OCI-LY7 (cell line): Measurements from ENCODE around the gene UBE2Q2. TPM values are rescaled to one million over a fixed set of nuclear protein-coding genes. Genes with fewer than 3 reads are reported as not detected.

Experiments
- BruUV-seq: library from RNA; stranded (reverse); fragments of 400-500 nt; replicated peaks from 2 replicates; lab custom pipeline; 2021; lab: Mats Ljungman, UMichigan
- CTCF ChIA-PET: fragments of 300-600 bp; sonication (Branson Sonifier 250); formaldehyde crosslinking; loops from one replicate; lab custom pipeline; 2022; ENCODE audit warnings: antibody characterized with exemption; ENCODE audit not compliant: unreplicated experiment; lab: Charles Lee
- POLR2A ChIA-PET: fragments of 300-600 bp; sonication (Branson Sonifier 250); formaldehyde crosslinking; loops from one replicate; lab custom pipeline; 2022; ENCODE audit warnings: antibody characterized with exemption; lab: Charles Lee
- DNase-seq: peaks from one replicate; pipeline ENCODE4 v3.0.0-alpha.2; 2015; ENCODE audit warnings: low spot score
- H2AFZ ChIP-seq: fragments of 200-600 bp; sonication (generic), shearing (Covaris generic); 2 replicates; pipeline ENCODE4 v1.6.1; 2014; ENCODE audit warnings: mild to moderate bottlenecking, antibody characterized with exemption, low read length, moderate library complexity
- H3K27ac ChIP-seq: fragments of 200-600 bp; sonication (generic); 2 replicates; pipeline ENCODE4 v1.5.1; 2014; ENCODE audit warnings: mixed run types, low read depth, mild to moderate bottlenecking, moderate library complexity, low read length, inconsistent platforms; ENCODE audit not compliant: poor library complexity, severe bottlenecking
- H3K36me3 ChIP-seq: fragments of 200-600 bp; sonication (generic); 2 replicates; pipeline ENCODE4 v1.6.1; 2014; ENCODE audit warnings: mild to moderate bottlenecking, antibody characterized with exemption, low read length, moderate library complexity, mixed read lengths; ENCODE audit not compliant: insufficient read depth
- H3K4me1 ChIP-seq: fragments of 200-600 bp; sonication (generic); 2 replicates; pipeline ENCODE4 v1.5.1; 2014; ENCODE audit warnings: mild to moderate bottlenecking, low read length; ENCODE audit not compliant: insufficient read depth, poor library complexity, severe bottlenecking
- H3K4me2 ChIP-seq: fragments of 200-600 bp; sonication (generic); 2 replicates; pipeline ENCODE4 v1.6.1; 2014; ENCODE audit warnings: mild to moderate bottlenecking, low read length
- H3K4me3 ChIP-seq: fragments of 200-600 bp; sonication (generic); 2 replicates; pipeline ENCODE4 v1.5.1; 2014; ENCODE audit warnings: mild to moderate bottlenecking, low read depth, low read length; ENCODE audit not compliant: poor library complexity, severe bottlenecking
- H3K79me2 ChIP-seq: fragments of 200-600 bp; sonication (generic); 2 replicates; pipeline ENCODE4 v1.6.1; 2016; ENCODE audit warnings: low read depth, mild to moderate bottlenecking, low read length, moderate library complexity, mixed read lengths; ENCODE audit not compliant: insufficient read depth
- H3K9me2 ChIP-seq: fragments of 200-600 bp; sonication (generic); 2 replicates; pipeline ENCODE4 v1.6.1; 2016; ENCODE audit warnings: mild to moderate bottlenecking, low read length, mixed read lengths; ENCODE audit not compliant: insufficient read depth
- H3K9me3 ChIP-seq: fragments of 200-600 bp; sonication (generic); 2 replicates; pipeline ENCODE4 v1.6.1; 2014; ENCODE audit warnings: mild to moderate bottlenecking, mixed run types, low read length, mixed read lengths
- H4K20me1 ChIP-seq: fragments of 200-600 bp; sonication (generic); 2 replicates; pipeline ENCODE4 v1.6.1; 2014; ENCODE audit warnings: mild to moderate bottlenecking, antibody characterized with exemption, low read length, moderate library complexity, mixed read lengths; ENCODE audit not compliant: insufficient read depth
- EZH2phosphoT487 ChIP-seq: fragments of 200-600 bp; sonication (generic); IDR thresholded peaks from 2 replicates; pipeline ENCODE4 v1.6.1; 2018; ENCODE audit warnings: low read depth, borderline replicate concordance, mild to moderate bottlenecking, mixed run types, antibody characterized with exemption, low read length, moderate library complexity, mixed read lengths
- intact Hi-C: fragments of 100-400 bp; cut with micrococcal nuclease; formaldehyde crosslinking; loops from one replicate; pipeline ENCODE4 v1.10.0; 2022; ENCODE audit not compliant: unreplicated experiment
- total RNA-seq, 2 experiments: library from RNA; depleted of rRNA in 1 of 2; stranded (reverse); fragments of >200 nt in 1 of 2; shearing (Covaris generic) in 1 of 2; gene quantifications; 2 replicates each; pipeline ENCODE4 v1.2.3, GENCODE V29; 2014 to 2022
- TF ChIP-seq, protein P1 (sequence below): fragments of 200-600 bp; sonication (generic); conservative IDR thresholded peaks from 2 replicates; pipeline ENCODE4 v1.5.1; 2014; ENCODE audit warnings: mild to moderate bottlenecking, antibody characterized with exemption, low read length, moderate library complexity, mixed read lengths

Gene UBE2Q2
- total RNA-seq, 2 experiments from 2014 or later = 12.0 TPM

DNA sequence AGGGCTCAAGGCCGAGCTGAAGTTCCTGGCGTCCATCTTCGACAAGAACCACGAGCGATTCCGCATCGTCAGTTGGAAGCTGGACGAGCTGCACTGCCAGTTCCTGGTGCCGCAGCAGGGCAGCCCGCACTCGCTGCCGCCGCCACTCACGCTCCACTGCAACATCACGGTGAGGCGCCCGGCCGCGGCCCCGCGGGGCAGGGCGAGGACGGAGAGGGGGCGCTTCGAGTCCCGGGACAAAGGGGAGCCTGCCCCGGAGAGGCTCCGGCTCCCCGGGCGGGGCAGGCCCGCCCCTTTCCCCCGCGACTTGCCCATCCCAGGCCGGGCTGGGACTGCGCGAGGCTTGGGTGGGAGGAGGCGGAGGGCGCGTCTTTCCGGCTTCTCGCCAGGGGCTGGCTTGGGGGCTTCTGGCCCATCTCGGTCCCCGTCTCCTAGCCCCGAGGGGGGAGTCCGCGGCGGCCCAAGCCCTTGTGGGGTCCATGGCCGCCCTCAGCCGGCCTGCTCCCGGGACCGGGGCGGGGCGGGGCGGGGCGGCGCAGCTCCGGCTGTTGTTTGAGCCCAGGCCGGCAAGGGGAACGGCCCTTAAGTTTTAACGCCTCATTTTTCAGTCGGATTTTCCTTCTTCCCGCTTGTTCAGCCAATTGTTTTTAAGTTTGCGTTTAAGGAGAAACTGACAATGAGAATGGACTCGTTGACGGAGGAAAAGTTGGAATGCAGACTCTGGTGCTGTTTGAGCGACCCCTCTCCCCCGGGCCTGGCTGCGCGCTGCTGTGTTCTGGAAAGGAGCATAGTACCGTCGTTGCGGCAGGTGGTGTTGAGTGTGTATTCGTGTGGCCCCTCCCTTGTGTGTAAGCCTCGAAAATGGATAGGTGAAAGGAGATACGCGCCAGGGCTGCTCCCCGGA lies 683 bp downstream of the UBE2Q2 start:
- peaks cover 40% of the 10 kb centered on the region for H3K4me1 ChIP-seq
- peaks cover 18% of the 10 kb centered on the region; the same call in 1 of the 2 replicates for H4K20me1 ChIP-seq
- TF ChIP-seq, protein P1, sequence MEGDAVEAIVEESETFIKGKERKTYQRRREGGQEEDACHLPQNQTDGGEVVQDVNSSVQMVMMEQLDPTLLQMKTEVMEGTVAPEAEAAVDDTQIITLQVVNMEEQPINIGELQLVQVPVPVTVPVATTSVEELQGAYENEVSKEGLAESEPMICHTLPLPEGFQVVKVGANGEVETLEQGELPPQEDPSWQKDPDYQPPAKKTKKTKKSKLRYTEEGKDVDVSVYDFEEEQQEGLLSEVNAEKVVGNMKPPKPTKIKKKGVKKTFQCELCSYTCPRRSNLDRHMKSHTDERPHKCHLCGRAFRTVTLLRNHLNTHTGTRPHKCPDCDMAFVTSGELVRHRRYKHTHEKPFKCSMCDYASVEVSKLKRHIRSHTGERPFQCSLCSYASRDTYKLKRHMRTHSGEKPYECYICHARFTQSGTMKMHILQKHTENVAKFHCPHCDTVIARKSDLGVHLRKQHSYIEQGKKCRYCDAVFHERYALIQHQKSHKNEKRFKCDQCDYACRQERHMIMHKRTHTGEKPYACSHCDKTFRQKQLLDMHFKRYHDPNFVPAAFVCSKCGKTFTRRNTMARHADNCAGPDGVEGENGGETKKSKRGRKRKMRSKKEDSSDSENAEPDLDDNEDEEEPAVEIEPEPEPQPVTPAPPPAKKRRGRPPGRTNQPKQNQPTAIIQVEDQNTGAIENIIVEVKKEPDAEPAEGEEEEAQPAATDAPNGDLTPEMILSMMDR = peak; percentile 29; the same call in 1 of the 2 replicates
- TF ChIP-seq EZH2phosphoT487 = no peak
- H3K9me3 ChIP-seq = no peaks in the 10 kb centered on the region
- CTCF ChIA-PET = no interaction called here
- H2AFZ ChIP-seq = peak overlapping the region; percentile 84
- H3K79me2 ChIP-seq = peaks cover 40% of the 10 kb centered on the region
- POLR2A ChIA-PET = interaction anchor here (1.1 kb wide), 1 partner anchor 17 kb away, joined by 3 read pairs; no protein-coding TSS in a partner anchor
- H3K9me2 ChIP-seq = no peaks in the 10 kb centered on the region
- BruUV-seq = no TSS peak
- H3K36me3 ChIP-seq = no peaks in the 10 kb centered on the region
- H3K4me2 ChIP-seq = peak overlapping the region; percentile 94
- peak overlapping the region; percentile 98 for H3K4me3 ChIP-seq
- intact Hi-C loops = loop anchor here (2.0 kb wide), 1 partner anchor 59 kb away; the partner anchor contains the start of gene FBXO22
- peak; percentile 64 for DNase-seq
- H3K27ac ChIP-seq = peak overlapping the region; percentile 53

DNA sequence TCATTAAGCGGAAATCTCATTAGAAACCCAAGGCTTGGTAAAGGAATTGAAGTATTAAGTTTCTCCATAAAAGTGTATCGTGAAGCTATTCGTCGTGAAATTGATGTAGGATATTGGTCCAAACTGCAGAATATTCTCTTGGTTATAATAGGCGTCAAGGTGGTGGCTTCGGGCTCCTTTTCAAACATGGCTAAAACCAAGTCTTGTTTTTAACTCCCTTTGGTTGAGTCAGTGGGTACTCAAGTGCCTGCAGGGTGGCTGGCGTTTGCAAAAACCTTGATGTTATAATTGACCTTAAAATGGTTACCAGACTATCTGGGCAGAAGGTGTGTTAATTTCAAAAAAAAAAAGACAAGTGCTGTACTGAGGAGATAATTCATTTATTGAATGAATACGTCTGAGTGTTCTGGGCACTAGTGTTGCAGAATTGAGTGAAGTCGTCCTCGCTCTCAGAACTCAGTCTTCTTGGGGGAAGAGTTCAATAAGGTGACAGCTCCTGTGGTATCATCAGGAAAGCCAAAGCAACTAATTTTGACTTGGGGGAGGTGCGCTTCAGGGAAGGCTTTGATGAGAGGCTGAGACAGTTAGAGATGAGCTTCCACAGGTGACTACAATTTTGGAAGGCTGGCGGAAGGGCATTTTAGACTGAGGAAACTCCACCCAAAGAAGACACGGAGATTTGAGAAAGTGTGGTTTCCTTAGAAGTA lies 1.5 kb downstream of the UBE2Q2 start:
- H3K4me2 ChIP-seq = peak overlapping the region; percentile 94
- H3K27ac ChIP-seq = no peak overlapping the region
- peaks cover 45% of the 10 kb centered on the region for H3K79me2 ChIP-seq
- no peaks in the 10 kb centered on the region for H3K9me3 ChIP-seq
- peak overlapping the region; percentile 84; the same call in 1 of the 2 replicates for H2AFZ ChIP-seq
- H3K36me3 ChIP-seq = no peaks in the 10 kb centered on the region
- H3K4me3 ChIP-seq = peak overlapping the region; percentile 98
- POLR2A ChIA-PET = no interaction called here
- CTCF ChIA-PET = no interaction called here
- peaks cover 40% of the 10 kb centered on the region for H3K4me1 ChIP-seq
- intact Hi-C loops = loop anchor here (2.0 kb wide), 1 partner anchor 58 kb away; the partner anchor contains the start of gene FBXO22
- TF ChIP-seq, protein P1 = 0 out of 2 replicates have a peak, but pooled peaks have one; percentile 1
- no peak for TF ChIP-seq EZH2phosphoT487
- no peaks in the 10 kb centered on the region for H3K9me2 ChIP-seq
- peaks cover 18% of the 10 kb centered on the region; the same call in 1 of the 2 replicates for H4K20me1 ChIP-seq
- no peak for DNase-seq
- BruUV-seq = TSS peak; percentile 50
